C4-2B (cell line): ENCODE data around the gene DENND4C.

Source experiments
- ZFX ChIP-seq: fragments of 450-650 bp; IDR thresholded peaks from 2 replicates; pipeline ENCODE4 v1.6.1; 2017
- TF ChIP-seq, protein P1 (sequence below): fragments of 450-650 bp; conservative IDR thresholded peaks from 2 replicates; pipeline ENCODE4 v1.5.1; 2017; ENCODE audit warnings: mild to moderate bottlenecking

DNA sequence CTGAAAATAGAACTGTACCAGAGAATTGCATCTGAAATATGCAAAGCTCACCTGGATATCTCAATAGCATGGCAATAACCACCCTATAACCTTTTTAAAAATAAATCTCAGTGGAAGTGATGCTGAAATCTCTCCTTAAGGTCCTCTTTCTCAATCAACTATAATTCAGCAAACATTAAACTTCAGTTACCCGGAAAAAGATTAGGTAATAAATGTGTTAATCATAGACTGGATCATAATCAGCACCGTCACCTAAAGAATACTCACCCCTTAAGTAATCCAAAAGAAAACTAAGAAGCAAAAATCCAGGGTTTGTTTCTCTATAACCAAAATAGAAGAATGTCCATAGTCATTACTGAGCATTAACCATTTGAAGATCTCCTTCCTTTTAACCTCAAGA, 44.3 kb upstream of the DENND4C start:
- TF ChIP-seq, protein P1, sequence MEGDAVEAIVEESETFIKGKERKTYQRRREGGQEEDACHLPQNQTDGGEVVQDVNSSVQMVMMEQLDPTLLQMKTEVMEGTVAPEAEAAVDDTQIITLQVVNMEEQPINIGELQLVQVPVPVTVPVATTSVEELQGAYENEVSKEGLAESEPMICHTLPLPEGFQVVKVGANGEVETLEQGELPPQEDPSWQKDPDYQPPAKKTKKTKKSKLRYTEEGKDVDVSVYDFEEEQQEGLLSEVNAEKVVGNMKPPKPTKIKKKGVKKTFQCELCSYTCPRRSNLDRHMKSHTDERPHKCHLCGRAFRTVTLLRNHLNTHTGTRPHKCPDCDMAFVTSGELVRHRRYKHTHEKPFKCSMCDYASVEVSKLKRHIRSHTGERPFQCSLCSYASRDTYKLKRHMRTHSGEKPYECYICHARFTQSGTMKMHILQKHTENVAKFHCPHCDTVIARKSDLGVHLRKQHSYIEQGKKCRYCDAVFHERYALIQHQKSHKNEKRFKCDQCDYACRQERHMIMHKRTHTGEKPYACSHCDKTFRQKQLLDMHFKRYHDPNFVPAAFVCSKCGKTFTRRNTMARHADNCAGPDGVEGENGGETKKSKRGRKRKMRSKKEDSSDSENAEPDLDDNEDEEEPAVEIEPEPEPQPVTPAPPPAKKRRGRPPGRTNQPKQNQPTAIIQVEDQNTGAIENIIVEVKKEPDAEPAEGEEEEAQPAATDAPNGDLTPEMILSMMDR = no peak
- TF ChIP-seq ZFX = no peak
